Fibroblast of the aortic adventitia (primary cell): ENCODE results near the gene HOXD12. TPM values are rescaled to one million over a fixed set of nuclear protein-coding genes. Genes with fewer than 3 reads are reported as not detected.

ENCODE experiments used
- DNase-seq: peaks from one replicate; pipeline ENCODE4 v3.0.0-alpha.2; 2010; ENCODE audit warnings: low read depth
- H3K4me3 ChIP-seq: 2 replicates; pipeline ENCODE4 v1.5.1; 2011; ENCODE audit warnings: low read depth, mild to moderate bottlenecking, control low read depth, low read length, moderate library complexity
- CTCF ChIP-seq: IDR thresholded peaks from 2 replicates; pipeline ENCODE4 v1.5.1; 2011; ENCODE audit warnings: mild to moderate bottlenecking, low read length, control low read depth, inconsistent platforms; ENCODE audit not compliant: insufficient read depth
- total RNA-seq: library from RNA; depleted of rRNA; stranded (reverse); fragments of >200 nt; gene quantifications from 2 replicates; pipeline ENCODE4 v1.2.3, GENCODE V29; 2012; ENCODE audit warnings: low replicate concordance

Gene HOXD12
- total RNA-seq, 1 donor, result not detected

- DNase-seq, result no peak
- no peak for TF ChIP-seq CTCF
- H3K4me3 ChIP-seq, result no peak overlapping the region
Measured at GRCh38 chr2:176128172-176128981, 28.8 kb downstream of the HOXD12 start.

- DNase-seq, result peak; percentile 26
- peak within 1 kb of the TSS; percentile 9 for H3K4me3 ChIP-seq
- TF ChIP-seq CTCF, result no peak
Measured at GRCh38 chr2:176128982-176129796, 29.6 kb downstream of the HOXD12 start, which contains the start of gene HOXD8. TSS of gene HOXD8 (plus strand) at chr2:176129705. CDS start at chr2:176130367, 662 bp downstream.

GRCh38 chr2:176129813-176130146 lies 30.2 kb downstream of the HOXD12 start:
- no peak overlapping the region for H3K4me3 ChIP-seq
- no peak for TF ChIP-seq CTCF
- no peak for DNase-seq

GRCh38 chr2:176130147-176130956 lies 30.8 kb downstream of the HOXD12 start:
- no peak overlapping the region for H3K4me3 ChIP-seq
- TF ChIP-seq CTCF, result no peak
- no peak for DNase-seq

GRCh38 chr2:176130957-176131847 lies 31.6 kb downstream of the HOXD12 start:
- DNase-seq, result no peak
- no peak overlapping the region for H3K4me3 ChIP-seq
- TF ChIP-seq CTCF, result no peak

- no peak for TF ChIP-seq CTCF
- DNase-seq, result no peak
- H3K4me3 ChIP-seq, result no peak overlapping the region
Measured at GRCh38 chr2:176131848-176132158, 32.2 kb downstream of the HOXD12 start.
